Fibroblast of skin of right quadriceps (primary cell): ENCODE data around the gene NTRK2.

Experiments
- DNase-seq: peaks from one replicate; pipeline ENCODE4 v3.0.0-alpha.2; 2013

The NTRK2 gene

DNA sequence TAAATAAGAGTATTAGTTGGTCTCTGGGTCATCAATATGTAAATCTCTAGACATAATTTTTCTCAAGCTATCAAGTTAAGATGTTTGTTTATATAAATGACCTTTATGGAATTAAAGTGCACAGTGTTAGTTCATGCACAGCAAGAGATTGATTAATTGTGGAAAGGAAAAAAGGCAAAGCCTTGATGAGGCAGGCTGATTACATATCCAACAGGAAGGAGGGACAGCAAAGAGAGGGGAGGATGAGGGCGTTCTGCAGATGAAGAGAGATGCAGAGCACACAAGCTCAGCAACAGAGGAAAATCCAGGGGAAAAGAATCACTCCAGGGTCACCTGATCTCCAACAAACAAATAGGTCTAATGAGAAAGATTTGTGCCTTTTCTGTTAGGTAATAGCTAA lies 16.5 kb downstream of the NTRK2 start:
- DNase-seq: no peak

DNA sequence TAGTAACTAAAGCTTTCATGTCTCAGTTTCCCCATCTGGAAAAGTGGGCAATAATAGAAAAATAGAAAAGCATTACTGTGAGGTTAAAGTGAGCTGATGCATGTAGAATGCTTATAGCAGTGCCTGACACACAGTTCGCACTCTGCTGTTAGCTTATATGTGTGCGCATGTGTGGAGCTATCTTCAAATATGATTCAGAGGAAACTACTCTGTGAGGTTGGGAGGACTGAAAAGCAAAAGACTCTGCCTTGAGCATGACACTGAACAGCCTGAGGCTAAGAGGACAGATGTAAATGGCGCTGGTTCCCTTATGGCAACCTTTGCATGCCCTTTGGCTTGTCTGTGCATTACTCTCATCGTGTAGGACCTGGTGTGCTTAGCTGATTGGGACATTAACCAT lies 19.4 kb downstream of the NTRK2 start:
- DNase-seq: no peak

DNA sequence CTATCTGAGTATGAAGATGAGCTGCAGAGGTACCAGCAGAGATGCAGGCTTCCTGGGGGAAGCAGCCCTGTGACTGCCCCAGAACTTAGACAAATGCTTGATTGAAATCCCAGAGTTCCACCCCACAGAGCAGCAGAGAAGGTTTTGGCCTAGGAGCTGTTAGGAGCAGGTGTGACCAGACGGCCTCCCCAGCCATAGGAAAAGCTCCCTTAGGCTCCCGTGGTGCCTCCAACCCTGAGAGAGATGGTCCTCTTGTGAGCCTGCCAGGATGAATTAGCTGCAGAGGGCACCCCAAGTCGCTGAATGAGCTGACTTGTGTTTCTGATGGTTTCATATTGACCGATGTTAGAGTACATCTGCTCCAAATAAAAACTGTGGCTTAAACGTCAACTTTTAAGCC lies 22.1 kb downstream of the NTRK2 start:
- no peak for DNase-seq

DNA sequence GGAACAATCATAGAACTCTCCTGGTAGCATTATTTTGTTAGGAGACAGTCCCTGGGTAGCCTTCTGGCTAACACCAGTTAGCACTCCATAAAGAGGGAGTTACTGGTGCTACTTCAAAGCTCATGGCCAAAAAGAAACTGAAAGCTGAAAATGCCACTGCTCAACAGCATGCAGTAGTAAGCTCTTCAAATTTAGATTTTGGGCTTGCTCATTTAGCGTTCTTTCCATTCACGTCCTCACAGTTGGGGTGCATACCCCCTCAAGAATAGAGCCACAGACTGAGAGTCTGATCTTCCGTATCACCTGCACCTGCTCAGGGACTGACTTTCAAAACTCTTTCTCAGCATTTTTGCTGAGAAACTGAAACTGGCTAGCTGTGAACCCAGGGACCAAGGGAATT lies 24.7 kb downstream of the NTRK2 start:
- no peak for DNase-seq

DNA sequence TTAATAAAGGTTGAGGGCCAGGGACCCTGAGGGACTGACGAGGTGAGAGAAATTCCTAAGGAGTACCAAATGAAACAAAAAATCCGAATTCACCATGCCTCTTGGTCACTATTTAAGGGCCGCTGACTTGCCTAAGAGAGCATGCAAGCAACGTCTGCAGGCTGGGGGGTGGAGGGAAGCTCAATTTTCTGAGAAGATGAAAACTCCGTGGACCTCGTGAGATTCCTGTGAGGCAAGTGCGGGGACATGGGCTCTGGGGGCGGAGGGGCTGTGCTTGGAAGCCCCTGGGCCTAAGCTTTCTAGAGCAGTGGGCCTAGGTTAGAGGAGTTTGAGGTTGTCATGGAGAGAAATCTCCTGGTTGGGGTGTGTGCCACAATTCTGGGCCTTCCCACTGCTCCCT lies 27.5 kb downstream of the NTRK2 start:
- no peak for DNase-seq

DNA sequence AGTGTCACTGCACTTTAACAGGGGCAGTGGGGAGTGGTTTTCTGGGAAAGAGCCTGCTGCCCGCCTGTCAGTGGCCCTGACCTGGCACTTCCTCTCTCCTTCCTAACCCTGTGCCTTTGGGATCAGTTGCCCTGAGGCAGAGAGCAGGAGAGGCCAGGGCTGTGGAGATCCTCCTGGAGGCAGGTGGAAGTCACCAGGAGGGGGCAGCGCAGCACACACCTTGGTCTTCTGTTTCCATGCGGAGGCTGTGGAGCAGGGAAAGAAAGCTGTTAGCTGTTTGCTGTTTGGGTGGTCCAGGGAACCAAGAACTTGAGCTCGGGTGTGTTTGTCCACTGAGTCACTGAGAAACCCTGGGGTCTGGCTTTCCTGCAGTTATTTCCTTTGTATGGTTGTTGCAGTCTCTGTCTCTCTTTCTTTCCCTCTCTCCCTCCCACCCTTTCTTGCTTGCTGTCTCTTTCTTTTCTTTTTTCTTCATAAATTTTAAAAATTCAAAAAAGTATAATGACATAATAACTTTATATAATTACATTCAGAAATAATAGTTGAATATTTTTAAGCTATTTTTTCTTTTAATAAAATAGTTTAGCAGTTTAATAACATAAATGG lies 28.1 kb downstream of the NTRK2 start:
- peak; percentile 79 for DNase-seq

DNA sequence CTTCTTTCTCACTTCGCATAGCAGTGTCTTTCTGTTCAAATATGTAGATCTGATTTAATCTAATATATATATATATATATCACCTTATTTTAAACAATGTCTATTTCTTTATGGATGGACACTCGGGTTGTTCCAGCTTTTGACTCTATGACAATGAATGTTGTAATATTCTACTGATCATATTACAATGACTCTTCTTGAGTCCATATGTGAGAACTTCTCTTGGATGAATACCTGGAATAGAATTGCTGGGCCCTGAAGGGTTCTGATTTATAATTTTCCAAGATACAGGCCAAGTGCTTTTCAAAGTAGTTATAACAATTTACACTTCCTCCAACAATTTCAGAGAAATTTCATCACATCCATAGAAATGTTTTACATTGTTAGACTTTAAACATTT lies 28.8 kb downstream of the NTRK2 start:
- DNase-seq: no peak

DNA sequence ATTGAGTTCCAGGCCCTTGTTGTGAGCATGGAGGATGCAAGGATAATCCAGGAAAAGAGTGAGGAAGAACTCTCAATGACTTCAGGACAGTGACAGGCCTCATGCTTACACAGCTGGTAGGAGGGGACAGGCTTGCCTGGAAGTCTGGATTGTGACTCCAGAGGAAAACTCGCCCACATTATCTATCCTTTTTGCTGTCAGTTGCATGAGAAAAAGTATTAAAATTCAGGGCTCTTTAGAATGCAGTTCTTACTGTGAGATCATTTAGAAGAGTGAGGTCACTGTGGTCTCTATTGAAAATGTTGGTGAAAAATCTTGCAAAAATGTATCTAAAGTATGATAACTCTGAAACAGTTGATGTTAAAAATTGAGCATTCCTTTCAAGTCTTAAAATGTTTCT lies 30.5 kb downstream of the NTRK2 start:
- peak; percentile 34 for DNase-seq

DNA sequence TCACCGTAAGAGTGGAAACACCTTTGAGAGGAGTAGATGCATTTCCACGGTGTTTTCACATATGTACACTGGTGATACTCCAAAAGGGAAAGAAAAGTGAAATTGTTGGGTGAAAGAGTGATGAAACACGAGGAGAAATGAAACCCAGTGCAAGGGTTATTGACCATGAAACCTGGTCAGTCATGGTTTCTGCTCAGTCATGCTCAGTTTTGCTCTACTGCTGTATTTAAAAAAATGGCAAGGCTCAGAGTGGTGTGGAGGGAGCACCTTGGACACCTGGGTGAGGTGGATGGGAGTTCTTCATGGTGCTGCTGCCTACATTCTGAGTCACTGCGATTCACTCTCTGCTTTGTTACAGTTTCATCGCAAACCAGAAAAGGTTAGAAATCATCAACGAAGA lies 32.3 kb downstream of the NTRK2 start:
- DNase-seq: no peak

DNA sequence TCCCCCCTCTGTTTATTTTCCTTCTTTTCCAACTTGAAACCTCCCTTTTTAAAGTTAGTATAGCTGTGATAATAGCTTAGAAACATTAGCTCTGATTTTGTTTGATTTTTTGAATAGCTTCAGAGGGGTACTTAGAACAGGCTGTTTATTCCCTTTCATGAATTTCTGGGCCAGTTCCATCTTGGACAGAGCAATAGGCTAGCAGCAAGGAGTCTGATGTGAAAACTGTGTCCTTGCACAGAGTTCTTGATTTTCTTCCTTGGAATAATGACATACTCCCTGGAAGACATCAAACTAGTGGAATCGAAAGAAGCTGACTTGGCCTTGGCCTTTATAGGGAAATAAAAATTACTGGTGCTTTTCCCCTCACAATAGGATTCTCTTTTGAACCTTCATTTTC lies 32.9 kb downstream of the NTRK2 start:
- DNase-seq: no peak

DNA sequence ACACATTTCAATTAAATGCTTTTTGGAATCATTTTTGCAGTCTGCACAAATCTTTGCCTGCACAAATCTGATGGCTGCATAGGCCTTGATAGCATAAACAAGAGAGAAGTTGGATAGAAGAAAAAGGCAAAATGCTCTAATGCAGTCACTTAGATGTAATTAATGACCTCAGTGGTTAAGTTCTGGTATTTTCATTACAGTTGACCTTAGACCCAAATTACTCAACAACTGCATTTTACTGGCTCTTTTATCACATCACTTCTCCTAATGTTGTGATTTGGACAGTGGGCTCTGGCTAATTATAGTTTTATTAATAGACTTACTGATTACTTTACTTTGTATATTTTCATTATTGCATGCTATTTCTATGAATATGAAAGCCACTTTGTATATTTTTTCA lies 34.3 kb downstream of the NTRK2 start:
- peak; percentile 52 for DNase-seq

DNA sequence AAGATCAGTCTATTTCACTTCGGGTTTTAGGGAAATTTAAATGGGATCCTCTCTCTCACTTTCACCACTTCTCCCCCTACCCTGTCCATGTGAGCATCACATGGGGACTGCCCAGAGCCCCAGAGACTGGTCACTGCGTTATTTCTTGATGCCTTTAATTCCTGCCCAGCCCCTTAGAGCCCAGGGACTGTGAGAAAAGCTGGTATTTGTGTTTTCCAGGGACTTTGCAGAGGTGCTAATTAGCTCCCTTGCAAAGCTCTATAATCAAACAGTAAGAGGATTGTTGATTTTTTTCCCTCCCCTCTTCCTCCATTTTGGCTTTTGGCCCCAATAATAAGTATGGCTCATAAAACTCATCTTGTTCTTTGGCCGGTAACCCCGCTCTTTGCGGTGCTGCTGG lies 35.6 kb downstream of the NTRK2 start:
- DNase-seq: no peak

DNA sequence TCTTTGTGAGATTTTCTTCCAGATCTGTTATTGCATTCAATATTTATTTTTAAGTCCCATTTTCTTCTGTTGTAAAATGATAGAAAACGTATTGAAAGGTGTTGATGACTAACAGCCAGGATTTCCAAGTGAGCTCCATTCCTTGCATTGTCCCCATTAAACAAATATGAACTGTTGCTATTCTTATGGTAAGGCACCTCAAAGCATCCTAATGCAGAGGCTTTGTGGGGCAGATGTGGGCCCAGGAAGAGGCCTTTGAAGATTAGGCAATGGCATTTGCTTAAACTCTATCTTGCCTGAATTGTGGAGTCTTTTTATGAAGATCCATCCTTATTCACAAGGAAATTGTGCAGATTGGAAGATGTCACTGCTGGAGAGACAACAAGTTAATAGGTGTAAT lies 38.9 kb downstream of the NTRK2 start:
- DNase-seq: no peak

DNA sequence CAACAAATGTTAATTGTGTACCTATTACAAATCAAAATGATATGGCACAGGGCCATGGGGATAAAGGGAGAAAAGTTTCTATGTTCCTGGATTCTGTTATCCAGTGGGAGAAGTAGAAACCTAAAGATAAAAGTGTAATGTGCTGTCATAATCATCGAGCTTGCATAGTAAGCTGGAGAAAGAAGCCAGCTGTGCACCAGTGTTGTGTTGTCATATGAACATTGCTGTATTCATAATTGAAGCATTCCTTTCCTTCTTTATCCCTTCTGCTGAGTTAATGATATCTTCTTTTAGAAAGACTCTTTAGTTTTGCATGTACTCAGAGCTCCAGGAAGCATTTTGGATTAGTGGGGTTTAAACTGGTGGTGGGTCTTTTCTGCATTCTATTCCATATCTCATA lies 39.5 kb downstream of the NTRK2 start:
- DNase-seq: no peak

DNA sequence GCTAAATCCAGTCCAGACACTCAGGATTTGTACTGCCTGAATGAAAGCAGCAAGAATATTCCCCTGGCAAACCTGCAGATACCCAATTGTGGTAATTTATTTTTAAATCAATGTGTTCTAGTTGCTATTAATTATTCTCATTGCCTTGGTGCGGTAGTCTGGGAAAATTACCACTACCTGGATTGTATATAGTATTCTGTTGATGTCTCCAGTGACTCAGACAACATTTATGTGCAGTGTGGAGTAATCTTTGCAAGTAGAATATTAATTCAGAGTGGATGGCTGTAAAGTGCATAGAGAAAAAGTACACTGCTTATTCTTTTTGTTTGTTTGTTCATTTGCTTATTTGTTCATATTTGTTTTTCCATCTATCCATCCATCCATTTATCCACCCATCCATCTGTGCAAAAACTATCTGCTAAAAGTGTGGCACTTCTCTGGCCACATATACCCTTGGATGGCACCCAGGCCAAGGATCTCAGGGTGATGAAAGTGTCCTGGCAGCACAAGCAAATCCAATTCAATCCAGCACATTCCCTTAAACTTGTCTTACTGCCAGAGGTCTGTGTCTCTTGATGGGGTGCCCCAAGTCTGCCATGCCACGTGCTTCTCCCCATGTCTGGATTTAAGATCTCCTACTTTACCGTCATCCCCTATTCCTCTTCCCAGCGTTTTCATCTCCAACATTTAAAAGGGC lies 41.3 kb downstream of the NTRK2 start:
- DNase-seq: peak; percentile 7

DNA sequence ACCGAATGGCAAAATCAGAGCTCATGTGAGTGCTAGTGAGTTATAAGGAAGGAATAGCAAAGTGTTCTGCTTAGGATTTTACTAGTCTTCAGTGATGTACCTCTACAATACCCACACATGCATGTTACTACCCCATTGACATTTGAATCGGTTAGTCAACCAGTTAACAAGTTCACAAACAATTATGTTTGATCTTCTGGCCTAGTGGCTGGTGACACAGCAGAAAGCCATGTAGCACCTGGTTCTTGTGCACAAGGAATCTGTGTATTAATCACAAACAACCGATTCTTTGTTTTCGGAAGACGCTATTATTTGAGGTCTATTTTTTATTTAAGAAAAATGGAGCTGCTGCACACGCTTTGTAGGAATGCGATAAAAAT lies 41.9 kb downstream of the NTRK2 start:
- DNase-seq: no peak

DNA sequence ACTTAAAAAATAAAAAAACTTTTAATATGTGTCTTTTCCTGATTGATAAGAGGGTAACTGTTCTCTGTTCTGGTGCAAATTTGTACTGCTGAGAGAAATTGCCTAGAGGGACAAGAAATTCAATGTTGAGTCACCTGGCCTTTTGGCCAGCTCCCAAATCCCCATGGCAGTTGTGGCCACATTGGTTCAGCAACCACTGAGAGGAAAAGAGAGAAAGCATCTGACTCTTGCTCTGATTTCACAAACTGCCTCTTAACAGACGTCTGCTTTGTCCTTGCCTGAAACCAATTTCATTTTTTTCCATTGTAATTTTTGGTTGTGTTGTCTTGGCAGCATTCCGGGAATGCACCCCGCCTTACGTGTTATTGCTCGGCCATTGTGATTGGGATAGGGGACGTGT lies 42.4 kb downstream of the NTRK2 start:
- peak; percentile 76 for DNase-seq

DNA sequence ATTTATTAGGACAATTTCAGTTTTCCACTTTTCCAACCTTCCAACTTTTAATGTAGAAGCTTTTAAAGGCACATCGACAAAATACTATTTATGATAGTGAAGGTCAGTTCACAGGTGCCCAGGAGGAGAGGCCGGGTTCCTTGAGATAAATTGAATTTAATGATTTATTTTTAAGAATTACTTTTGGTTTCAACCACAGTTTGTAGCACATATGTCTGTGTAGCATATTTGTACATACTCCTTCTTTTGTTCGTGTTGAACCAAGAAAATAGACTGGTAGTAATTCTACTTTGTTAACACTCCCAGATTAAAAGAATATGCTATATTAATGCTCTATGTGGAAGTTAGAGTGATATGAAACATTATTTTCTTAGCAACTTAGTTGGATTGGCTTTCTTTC lies 46.7 kb downstream of the NTRK2 start:
- no peak for DNase-seq

DNA sequence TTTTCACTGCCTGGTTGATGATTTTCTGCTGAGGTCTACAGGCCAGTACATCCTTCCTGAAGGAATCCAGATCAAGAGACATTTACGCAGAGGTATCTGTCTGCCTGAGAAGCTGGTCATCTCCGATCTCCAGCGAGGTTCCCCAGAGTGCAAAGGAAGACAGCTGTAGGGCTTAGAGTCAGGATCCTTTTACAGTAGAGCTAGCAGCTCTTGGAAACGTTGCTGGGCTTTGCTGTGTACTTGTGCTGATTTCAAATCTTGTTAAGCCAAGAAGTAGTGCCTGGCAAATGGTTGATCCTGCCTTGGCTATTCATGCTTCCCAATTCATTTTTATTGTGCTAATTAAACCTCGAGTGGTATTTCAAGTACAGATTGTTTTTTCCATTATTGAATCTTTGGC lies 48.9 kb downstream of the NTRK2 start:
- no peak for DNase-seq

DNA sequence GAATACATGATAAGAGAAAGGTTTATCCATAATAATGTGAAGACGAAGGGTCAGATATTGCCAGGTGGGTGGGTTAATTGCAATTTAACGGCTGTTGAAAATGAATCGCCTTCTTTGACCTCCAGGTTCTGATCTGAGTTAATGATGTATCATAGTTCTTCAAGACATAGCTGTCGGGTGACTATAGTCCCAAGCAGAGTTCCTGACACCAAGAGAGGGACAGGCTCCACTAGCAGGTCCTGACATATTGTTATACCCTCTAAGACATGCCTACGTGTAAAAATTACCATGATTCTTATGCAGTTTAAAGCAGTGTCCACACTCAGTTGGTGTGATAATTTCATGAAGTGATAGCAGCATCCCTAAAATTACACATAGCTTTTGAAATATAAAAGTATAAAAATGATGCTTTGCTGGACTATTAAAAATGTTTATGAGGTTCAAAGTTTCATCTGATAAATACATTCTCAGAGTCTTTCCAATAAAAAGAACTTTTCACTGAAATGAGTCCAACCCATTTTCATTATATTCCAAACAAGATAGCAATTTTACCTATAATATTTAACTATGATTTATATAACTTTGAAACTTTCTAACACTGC lies 53.0 kb downstream of the NTRK2 start:
- DNase-seq: no peak

DNA sequence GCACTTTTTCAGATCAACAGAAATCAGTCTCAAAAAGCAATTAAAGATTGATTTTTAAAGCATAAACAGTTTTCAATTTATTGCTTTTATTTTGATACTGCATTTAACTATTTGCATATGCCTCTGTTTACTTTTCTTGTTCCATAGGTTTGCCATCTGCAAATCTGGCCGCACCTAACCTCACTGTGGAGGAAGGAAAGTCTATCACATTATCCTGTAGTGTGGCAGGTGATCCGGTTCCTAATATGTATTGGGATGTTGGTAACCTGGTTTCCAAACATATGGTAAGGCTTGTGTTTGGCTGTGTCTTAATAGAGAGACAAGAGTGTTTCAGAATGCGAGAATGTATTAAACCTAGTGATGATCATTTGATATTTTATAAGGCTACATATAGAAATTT lies 53.9 kb downstream of the NTRK2 start:
- no peak for DNase-seq

DNA sequence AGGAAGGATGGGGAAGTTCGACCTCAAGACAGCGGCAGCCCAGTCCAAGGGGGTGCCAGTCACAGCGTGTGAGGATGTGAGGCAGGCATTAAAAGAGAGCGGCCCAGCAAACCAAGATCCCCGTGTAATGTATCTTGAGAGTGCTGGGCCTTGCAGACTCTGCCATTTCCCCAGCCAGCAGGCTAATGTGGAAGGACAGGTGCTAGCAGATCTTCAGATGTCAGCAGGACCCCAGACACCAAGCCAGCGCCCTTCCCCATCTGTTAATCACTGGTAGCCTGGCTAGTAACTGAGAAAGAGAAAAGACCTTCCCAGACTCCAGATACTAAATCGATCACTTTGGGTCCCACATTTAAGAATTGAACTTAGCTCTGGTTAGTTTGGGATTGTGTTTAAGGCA lies 62.2 kb downstream of the NTRK2 start:
- DNase-seq: no peak

DNA sequence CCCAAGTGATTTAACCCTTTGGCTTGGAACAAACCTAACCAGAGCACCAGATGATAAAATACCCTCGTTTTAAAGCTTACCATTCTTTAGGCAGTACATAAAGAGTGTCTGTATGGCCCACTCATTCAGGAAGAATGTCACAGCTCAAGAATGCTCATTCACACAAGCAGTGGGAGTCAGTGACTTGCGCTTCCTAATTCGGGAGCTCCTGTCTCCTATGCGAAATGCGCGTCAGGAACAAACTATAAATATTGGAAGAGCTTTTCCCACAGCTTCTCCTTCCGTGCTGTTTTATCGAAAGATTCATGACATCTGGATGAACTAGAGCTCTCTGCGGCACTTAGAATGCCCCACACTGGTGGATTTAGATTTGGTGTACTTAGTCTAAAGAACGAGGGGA lies 66.6 kb downstream of the NTRK2 start:
- DNase-seq: peak; percentile 82

DNA sequence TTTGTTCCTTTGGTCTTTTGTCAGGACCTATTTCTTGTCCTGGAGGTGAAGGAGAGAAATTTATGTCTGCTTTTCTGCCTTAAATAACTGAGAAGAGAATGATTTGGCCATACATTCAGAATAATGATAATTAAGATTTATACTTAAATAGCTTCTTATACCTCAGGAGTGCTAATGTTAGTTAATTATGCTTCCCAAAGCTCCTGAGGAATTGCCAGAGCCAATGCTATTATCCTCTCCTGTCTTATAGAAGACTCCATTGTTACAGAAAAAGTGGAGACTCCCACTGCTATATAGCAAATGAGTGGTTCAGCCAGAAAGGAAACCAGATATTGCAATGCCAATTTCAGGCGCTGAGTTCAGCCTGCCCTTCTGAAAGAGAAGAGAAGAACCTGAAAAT lies 67.0 kb downstream of the NTRK2 start:
- DNase-seq: no peak

DNA sequence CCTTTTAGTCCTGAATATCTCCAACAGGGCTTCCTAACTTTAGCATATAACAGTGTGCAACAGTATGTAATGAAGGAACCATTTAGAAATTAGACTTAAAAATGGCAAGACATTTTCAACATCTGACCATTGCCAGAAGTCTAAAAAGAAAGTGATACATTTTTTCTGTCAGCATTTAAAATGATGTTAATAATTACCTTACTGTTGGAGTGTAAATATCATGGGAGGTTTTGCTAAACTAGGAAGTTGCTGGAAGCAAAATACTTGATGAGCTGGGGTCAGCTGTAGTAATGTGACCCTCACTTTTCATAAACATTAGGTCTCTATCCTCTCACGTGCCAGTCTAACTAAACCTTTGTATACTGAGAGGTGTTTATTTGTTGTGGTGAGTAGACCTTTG lies 68.8 kb downstream of the NTRK2 start:
- DNase-seq: no peak
